Renal pelvis (tissue), 12 donors: Measurements from ENCODE around the gene SKOR2. TPM values are rescaled to one million over a fixed set of nuclear protein-coding genes. Genes with fewer than 3 reads are reported as not detected.

ENCODE experiments used
- DNase-seq: peaks from one replicate; pipeline ENCODE4 v3.0.0-alpha.2; 2013
- long read RNA-seq, 16 experiments: transcript quantifications; one replicate each; lab custom pipeline, GENCODE V29; 2026
- polyA plus RNA-seq, 3 donors: library from polyadenylated mRNA; unstranded; fragments of 120-200 nt; gene quantifications; one replicate each; pipeline ENCODE4 v1.2.1, GENCODE V29; 2013; ENCODE audit not compliant: insufficient read length in 3 of 3

The SKOR2 gene, protein sequence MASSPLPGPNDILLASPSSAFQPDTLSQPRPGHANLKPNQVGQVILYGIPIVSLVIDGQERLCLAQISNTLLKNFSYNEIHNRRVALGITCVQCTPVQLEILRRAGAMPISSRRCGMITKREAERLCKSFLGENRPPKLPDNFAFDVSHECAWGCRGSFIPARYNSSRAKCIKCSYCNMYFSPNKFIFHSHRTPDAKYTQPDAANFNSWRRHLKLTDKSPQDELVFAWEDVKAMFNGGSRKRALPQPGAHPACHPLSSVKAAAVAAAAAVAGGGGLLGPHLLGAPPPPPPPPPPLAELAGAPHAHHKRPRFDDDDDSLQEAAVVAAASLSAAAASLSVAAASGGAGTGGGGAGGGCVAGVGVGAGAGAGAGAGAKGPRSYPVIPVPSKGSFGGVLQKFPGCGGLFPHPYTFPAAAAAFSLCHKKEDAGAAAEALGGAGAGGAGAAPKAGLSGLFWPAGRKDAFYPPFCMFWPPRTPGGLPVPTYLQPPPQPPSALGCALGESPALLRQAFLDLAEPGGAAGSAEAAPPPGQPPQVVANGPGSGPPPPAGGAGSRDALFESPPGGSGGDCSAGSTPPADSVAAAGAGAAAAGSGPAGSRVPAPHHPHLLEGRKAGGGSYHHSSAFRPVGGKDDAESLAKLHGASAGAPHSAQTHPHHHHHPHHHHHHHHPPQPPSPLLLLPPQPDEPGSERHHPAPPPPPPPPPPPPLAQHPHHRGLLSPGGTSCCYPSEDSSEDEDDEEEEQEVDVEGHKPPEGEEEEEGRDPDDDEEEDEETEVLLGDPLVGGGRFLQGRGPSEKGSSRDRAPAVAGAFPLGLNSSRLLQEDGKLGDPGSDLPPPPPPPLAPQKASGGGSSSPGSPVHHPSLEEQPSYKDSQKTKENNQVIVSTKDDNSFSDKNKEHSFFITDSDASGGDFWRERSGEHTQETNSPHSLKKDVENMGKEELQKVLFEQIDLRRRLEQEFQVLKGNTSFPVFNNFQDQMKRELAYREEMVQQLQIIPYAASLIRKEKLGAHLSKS
- polyA plus RNA-seq, result under 1 TPM in 1 of 3 donors, not detected in 2; 0.03 TPM
- long read RNA-seq, donor 1, result 0 reads
- long read RNA-seq, donor 2, result 0 reads
- long read RNA-seq, donor 3, result 0 reads
- long read RNA-seq, donor 4, result 0 reads
- long read RNA-seq, donor 5, result 0 reads
- long read RNA-seq, donor 6, result 0 reads
- long read RNA-seq, donor 7, result 0 reads
- long read RNA-seq, donor 8, result 0 reads
- long read RNA-seq, donor 9, result 0 reads
- long read RNA-seq, donor 10, result 0 reads
- long read RNA-seq, donor 11, result 0 reads
- long read RNA-seq, donor 12, result 0 reads
- long read RNA-seq, donor 13, result 0 reads
- long read RNA-seq, donor 14, result 0 reads
- long read RNA-seq, donor 15, result 0 reads
- long read RNA-seq, donor 16, result 0 reads

- no peak for DNase-seq
Observed at GRCh38 chr18:47251289-47252120, at the start of gene SKOR2. Gene SKOR2 (minus strand): TSS chr18:47251660. CDS start chr18:47249183, 2,477 bp downstream.

DNA sequence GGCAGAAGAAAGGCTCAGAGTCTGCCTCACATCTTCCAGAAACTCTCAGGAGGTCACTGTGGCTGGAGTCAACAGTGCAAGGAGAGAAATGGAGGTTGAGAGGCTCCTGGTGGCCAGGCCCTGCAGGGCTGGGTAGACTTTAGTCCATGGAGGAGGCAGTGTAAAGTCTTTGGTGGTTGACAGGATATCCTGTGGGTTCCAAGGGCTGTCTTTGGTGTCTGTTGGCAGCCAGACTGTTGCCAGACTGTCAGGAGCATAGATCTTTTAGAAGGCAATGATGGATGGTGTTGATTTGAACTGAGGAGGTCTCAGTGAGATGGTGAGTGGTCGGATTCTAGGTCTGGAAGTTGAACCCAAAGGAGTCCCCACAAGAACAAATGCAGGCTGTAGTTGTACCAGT lies 45.0 kb upstream of the SKOR2 start:
- no peak for DNase-seq

- DNase-seq, result no peak
Observed at GRCh38 chr18:47294801-47295200, 43.3 kb upstream of the SKOR2 start.

DNA sequence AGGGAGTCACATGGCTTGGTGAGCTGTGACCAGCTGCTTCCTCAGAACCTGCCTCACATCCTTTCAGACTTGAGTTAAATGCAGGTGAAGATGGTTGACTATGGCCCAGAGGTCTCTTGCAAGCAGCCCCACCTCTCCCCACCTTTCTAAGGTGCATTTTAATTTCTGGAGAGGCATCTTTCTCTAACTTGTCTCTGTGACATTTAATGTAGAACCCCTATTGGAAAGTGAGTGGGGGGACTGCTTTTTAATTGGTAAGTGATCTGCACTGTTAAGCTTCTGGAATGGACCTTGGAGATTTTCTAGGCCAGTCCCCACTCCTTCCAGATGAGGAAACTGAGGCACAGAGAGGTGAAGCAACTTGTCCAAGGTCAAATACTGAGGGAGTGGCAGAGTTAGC lies 37.3 kb upstream of the SKOR2 start:
- no peak for DNase-seq

DNA sequence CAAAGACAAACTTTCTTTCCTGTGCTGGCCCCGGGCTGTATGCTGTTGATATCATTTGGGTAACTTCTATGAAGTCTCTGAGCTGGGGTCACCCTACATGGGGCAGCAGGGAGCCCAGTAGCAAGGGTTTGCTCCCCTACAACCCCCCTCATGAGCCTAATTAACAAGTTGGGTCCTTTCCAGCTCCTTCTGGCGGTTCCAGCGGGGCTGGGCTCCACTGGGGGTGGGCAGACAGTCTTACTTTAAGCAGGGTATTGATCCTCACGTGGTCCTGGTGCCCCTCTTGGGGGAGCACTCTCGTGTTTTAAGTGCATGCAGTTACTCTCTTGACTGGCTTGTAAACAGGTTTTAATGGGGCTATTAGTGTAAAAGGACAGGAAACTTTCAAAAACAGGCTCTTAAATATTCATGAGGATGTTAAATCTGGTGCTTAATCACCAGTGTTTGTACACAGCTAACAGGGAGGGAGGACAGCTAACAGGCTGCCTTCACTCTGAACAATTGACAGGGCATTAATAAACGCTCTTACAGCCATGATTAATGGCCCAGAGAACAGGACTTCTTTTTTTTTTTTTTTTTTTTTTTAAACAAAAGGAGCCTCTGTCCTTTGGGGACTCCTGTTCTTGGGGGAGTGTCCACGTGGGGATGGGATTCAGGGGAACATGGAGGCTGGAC lies 36.6 kb upstream of the SKOR2 start:
- DNase-seq, result no peak

- no peak for DNase-seq
Observed at GRCh38 chr18:47286776-47287410, 35.4 kb upstream of the SKOR2 start.

DNA sequence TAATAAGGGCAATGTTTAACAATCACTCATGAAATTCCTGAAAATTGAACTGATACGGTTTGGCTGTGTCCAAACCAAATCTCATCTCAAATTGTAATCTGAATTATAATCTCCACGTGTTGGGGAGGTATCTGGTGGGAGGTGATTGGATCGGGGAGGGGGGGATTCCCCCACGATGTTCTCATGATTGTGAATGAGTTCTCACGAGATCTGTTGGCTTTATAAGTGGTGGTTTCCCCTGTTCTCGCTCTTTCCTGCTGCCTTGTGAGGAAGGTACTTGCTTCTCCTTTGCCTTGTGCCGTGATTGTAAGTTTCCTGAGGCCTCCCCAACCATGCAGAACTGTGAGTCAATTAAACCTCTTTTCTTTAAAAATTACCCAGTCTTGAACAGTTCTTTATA lies 34.0 kb upstream of the SKOR2 start:
- no peak for DNase-seq

DNA sequence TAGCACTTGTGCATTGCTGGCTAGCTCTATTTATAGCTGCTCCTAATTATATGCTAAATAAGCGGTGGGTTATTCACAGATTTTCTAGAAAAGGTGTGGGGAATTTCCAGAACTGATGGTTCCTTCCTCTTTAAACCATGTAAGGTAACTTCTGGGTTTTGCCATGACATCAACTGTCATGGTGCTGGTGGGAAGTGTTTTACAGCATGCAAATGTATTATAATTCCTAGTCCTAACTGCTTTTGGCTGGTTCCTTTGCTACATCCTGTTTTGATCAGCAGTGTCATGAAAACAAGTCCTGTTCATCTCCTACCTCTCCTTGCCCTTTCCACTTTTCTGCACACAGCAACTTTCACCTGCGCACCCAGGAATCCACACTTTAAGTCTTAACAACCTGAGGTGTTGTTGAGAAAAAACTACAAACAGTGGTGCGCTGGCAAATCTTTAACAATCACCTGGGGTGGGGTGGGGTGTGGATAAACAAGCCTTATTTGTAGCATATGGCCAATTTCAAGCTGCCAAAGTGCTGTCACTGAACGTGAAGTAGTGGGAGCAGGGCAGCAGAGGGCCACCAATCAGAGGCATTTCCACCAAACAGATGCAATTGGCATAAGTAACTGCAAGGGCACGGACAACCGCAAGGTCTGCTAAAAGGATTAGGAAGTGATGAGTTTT lies 33.4 kb upstream of the SKOR2 start:
- no peak for DNase-seq

DNA sequence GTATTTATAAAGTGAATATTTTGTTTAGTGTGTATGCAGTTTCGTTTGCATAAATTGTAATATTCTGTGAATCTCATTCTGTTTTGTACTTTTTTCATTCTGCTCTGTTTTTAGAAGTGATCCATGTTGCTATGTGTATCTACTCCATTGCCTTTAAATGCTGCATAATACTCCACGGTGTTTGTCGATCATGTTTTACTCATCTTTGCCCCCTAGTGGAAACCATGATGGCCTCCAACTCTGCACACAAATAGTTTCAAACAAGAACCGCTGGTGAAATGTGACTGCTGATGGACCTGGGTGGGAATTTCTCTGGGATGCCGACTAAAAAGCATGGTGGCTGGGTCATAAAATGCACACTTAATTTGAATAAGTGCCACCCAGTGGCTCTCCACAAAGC lies 32.0 kb upstream of the SKOR2 start:
- DNase-seq, result no peak

DNA sequence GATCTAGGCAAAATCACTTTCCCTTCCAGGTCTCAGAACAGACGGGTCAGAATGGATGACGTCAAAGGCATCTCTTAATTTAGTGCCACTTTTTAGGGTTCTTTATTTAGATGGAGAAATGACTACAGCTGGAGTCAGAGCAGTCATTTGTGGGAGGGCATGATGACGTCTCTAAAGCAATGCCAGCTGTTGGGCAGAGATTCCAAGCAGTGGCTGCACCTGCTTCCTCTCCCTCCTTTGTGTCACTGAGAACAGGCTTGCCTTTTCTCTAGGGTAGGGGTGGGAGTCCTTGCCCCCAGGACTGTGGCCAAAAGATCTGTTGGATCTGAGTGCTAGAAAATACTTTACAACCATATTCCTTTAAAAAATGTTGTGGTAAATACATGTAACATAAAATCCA lies 28.7 kb upstream of the SKOR2 start:
- DNase-seq, result no peak

DNA sequence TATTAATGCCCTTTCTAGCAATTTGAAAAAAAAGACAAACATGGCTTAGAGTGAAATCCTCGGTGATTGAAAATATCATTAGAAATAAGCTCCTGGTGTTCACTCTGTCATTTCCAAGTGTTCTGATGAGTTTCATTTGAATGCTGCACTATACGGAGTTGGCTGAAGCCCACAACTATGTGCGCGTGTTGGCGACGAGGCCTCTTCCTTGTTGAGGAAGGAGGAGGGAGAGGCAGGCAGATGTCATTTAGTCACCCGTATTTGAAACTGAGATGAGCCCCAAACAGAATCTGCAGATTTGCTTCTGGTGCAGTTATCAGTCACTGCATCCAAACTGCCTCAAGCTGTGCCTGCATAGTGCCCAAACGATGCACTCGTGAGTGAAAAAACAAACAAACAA lies 23.5 kb upstream of the SKOR2 start:
- no peak for DNase-seq

DNA sequence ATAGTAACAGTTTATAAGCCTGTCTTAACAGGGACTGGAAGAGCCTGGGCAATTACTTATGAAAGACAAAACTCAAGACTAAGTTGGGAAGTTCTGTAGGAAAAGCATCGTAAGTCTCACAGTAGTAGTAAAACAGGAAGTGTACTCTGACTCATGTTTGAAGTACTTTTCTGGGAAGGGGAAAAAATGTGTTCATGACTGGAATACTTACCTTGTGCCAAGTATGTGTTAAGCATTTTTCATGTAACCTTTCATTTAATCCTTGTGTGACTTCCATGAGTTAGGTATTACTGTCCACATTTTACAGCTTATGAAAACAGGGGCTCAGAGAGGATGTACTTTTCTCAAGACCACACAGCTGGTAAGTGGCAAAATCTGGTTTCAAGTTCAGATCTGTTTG lies 13.7 kb upstream of the SKOR2 start:
- no peak for DNase-seq

DNA sequence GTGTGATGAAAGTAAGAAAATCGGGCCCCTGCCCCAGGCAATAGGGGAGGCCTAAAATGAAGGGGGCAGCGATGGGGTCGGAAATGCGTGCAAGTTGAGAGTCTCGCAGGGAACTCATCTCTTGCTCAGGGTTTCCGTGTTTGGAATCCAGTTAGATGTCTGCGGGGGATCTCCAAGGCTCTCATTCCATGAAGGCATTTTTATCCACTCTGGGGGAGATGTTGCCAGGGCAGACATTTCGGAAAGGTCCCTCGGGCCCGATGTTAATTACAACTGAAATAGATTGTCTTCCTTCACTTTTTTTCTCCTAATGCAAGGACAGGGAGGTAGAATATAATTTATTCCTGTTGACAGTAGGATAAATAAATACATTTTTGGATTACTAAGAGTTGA lies 12.8 kb upstream of the SKOR2 start:
- DNase-seq, result no peak

GRCh38 chr18:47263430-47264307 lies 12.2 kb upstream of the SKOR2 start:
- no peak for DNase-seq

DNA sequence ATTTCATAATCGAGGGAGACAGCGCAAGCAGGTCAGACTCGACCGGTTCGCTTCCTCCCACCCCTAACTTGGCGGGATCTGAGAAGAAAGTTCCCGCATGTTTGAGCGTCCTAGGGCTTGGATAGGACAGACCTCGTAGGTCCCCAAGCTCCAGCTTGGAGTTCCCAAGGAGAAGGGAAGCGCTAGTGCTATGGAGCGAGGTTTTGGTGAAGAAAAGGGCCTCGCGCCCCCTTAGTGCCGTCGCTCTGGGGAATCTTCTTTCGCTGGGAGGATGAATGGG lies 11.6 kb upstream of the SKOR2 start:
- no peak for DNase-seq

GRCh38 chr18:47262301-47263149 lies 11.1 kb upstream of the SKOR2 start:
- DNase-seq, result no peak

DNA sequence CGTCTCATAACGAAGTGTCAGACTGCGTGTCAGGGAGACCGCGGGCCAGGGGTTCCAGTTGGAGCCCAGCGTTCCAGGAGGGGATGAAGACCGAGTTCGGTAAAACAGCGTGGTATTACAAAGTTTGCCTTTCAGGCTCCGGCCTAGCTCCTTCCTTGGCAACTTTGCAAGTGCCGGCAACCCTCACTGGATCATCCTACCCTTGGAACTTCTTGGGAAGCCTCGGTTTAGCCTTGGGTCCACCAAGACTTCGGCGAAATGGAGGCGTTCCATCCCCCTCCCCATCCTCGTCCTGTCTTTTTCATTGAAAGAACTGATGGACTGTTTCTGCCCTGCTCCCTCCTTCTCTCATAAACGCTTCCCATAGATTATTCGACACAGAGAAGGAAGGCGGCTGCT lies 10.4 kb upstream of the SKOR2 start:
- DNase-seq, result no peak
